ENCODE measurements around the gene NUDT16.

Gene NUDT16

GRCh38 chr3:131432441-131432840, 50.9 kb downstream of the NUDT16 start:
- no peak overlapping the region for H3K27ac ChIP-seq
- TF ChIP-seq CTCF (conservative IDR thresholded peaks at IDR 0.05; ENCODE audit: low read depth) = no peak
- ChIA-PET POLR2A (ENCODE audit: low non-redundant PET) (no interaction called here), CTCF (interaction anchor here (0.6 kb wide), 1 partner anchor 866 kb away, joined by 5 read pairs; no protein-coding TSS in a partner anchor)
- no peak for DNase-seq (ENCODE audit: low spot score)

GRCh38 chr3:131435000-131435399, 53.4 kb downstream of the NUDT16 start:
- no peak for DNase-seq (ENCODE audit: low spot score)
- TF ChIP-seq CTCF (conservative IDR thresholded peaks at IDR 0.05; ENCODE audit: low read depth) = no peak
- CTCF ChIA-PET = no interaction called here
- H3K27ac ChIP-seq = no peak overlapping the region
- POLR2A ChIA-PET (ENCODE audit: low non-redundant PET) = no interaction called here

All from RWPE1 (cell line).